Measurements from ENCODE around the gene UBE2E2. TPM values are rescaled to one million over a fixed set of nuclear protein-coding genes. Genes with fewer than 3 reads are reported as not detected.

The UBE2E2 gene
- polyA plus RNA-seq, 1 donor: 15.4 TPM

GRCh38 chr3:23547905-23548650 lies 345.0 kb downstream of the UBE2E2 start:
- DNase-seq: no peak
- Histone ChIP-seq H3K27ac (ENCODE audit: low read length) (no peak overlapping the region), H3K4me1 (ENCODE audit: control insufficient read depth, insufficient read depth, low read length) (no peaks in the 10 kb centered on the region), H3K4me3 (ENCODE audit: low read length) (no peak overlapping the region), H3K36me3 (ENCODE audit: control insufficient read depth, insufficient read depth, low read length) (no peaks in the 10 kb centered on the region), H3K9me3 (ENCODE audit: control insufficient read depth, low read depth, low read length) (no peaks in the 10 kb centered on the region), H3K27me3 (ENCODE audit: control insufficient read depth, insufficient read depth, low read length) (no peaks in the 10 kb centered on the region)
- WGBS (ENCODE audit: insufficient coverage, low lambda C conversion rate): 95% methylated on average over 3 of the region's 4 CpGs

- H3K9me3 ChIP-seq (ENCODE audit: control insufficient read depth, low read depth, low read length): no peaks in the 10 kb centered on the region
- H3K4me1 ChIP-seq (ENCODE audit: control insufficient read depth, insufficient read depth, low read length): no peaks in the 10 kb centered on the region
- no peaks in the 10 kb centered on the region for H3K36me3 ChIP-seq (ENCODE audit: control insufficient read depth, insufficient read depth, low read length)
- no peak for DNase-seq
- H3K27ac ChIP-seq (ENCODE audit: low read length): no peak overlapping the region
- H3K4me3 ChIP-seq (ENCODE audit: low read length): no peak overlapping the region
- H3K27me3 ChIP-seq (ENCODE audit: control insufficient read depth, insufficient read depth, low read length): no peaks in the 10 kb centered on the region
Observed at GRCh38 chr3:23548706-23549105, 345.6 kb downstream of the UBE2E2 start.

DNA sequence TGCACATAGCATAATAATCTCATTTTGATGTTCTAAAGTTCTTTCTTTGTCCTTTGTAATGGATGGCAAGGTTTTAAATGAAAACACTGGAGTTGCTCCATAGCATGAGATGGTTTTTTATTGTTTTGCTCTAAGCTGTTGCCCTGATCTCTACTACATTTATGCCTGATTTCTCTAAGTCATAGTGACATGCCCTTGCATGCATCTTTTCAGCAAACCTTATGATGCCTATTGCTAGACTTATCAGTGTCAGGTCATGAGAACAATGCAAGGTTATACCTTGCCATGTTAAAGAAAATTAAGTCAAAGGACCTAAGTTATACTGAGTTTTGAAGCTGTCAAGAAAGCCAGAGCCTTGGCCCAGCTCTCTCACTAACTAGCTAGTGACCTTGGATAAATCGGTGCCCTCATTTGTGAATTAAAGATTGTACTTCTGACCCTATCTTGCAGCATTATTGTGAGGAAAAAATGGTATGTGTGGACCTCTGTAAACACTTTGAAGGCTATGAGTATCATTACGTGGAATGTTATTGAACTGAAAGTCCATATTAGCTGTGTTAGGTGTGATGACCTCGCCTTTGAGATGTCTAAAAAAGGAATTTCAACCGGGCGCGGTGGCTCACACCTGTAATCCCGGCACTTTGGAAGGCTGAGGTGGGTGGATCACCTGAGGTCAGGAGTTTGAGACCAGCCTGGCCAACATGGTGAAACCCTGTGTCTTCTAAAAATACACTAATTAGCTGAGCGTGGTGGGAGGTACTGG lies 346.2 kb downstream of the UBE2E2 start:
- no peaks in the 10 kb centered on the region for H3K27me3 ChIP-seq (ENCODE audit: control insufficient read depth, insufficient read depth, low read length)
- no peak overlapping the region for H3K27ac ChIP-seq (ENCODE audit: low read length)
- H3K9me3 ChIP-seq (ENCODE audit: control insufficient read depth, low read depth, low read length): no peaks in the 10 kb centered on the region
- H3K4me1 ChIP-seq (ENCODE audit: control insufficient read depth, insufficient read depth, low read length): no peaks in the 10 kb centered on the region
- H3K4me3 ChIP-seq (ENCODE audit: low read length): no peak overlapping the region
- no peak for DNase-seq
- H3K36me3 ChIP-seq (ENCODE audit: control insufficient read depth, insufficient read depth, low read length): no peaks in the 10 kb centered on the region
- 100% methylated on average over 1 of the region's 8 CpGs for WGBS (ENCODE audit: insufficient coverage, low lambda C conversion rate)

DNA sequence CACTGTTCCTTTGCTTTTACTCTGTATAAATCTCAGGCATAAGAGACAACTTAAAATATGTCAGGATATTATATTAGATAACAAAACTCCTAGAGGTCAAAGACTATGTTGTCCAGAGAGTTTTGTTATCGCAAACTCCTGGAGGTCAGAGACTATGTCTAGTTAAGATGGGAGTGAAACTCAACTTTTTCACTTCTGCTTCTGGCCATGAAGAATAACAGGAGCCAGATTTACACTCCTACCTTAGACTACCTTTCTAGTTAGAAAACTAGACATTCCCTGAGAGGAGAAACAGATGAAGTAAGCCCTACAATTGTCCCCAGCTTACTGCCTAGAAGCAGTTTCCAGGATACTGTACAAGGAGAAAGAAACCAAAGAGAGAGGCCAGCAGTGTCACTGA lies 347.3 kb downstream of the UBE2E2 start:
- Histone ChIP-seq H3K9me3 (ENCODE audit: control insufficient read depth, low read depth, low read length) (no peaks in the 10 kb centered on the region), H3K4me1 (ENCODE audit: control insufficient read depth, insufficient read depth, low read length) (no peaks in the 10 kb centered on the region), H3K27me3 (ENCODE audit: control insufficient read depth, insufficient read depth, low read length) (no peaks in the 10 kb centered on the region), H3K36me3 (ENCODE audit: control insufficient read depth, insufficient read depth, low read length) (no peaks in the 10 kb centered on the region), H3K4me3 (ENCODE audit: low read length) (no peak overlapping the region), H3K27ac (ENCODE audit: low read length) (no peak overlapping the region)
- WGBS (ENCODE audit: insufficient coverage, low lambda C conversion rate): no CpG with 5 or more reads among the region's 1 CpG
- DNase-seq: no peak

- WGBS (ENCODE audit: insufficient coverage, low lambda C conversion rate): 60% methylated on average over 1 of the region's 1 CpG
- Histone ChIP-seq H3K27me3 (ENCODE audit: control insufficient read depth, insufficient read depth, low read length) (no peaks in the 10 kb centered on the region), H3K4me1 (ENCODE audit: control insufficient read depth, insufficient read depth, low read length) (no peaks in the 10 kb centered on the region), H3K4me3 (ENCODE audit: low read length) (no peak overlapping the region), H3K36me3 (ENCODE audit: control insufficient read depth, insufficient read depth, low read length) (no peaks in the 10 kb centered on the region), H3K9me3 (ENCODE audit: control insufficient read depth, low read depth, low read length) (no peaks in the 10 kb centered on the region), H3K27ac (ENCODE audit: low read length) (no peak overlapping the region)
- DNase-seq: no peak
Observed at GRCh38 chr3:23552506-23552905, 349.4 kb downstream of the UBE2E2 start.

- no CpG with 5 or more reads among the region's 3 CpGs for WGBS (ENCODE audit: insufficient coverage, low lambda C conversion rate)
- no peaks in the 10 kb centered on the region for H3K36me3 ChIP-seq (ENCODE audit: control insufficient read depth, insufficient read depth, low read length)
- no peak overlapping the region for H3K4me3 ChIP-seq (ENCODE audit: low read length)
- no peaks in the 10 kb centered on the region for H3K9me3 ChIP-seq (ENCODE audit: control insufficient read depth, low read depth, low read length)
- H3K27me3 ChIP-seq (ENCODE audit: control insufficient read depth, insufficient read depth, low read length): no peaks in the 10 kb centered on the region
- no peaks in the 10 kb centered on the region for H3K4me1 ChIP-seq (ENCODE audit: control insufficient read depth, insufficient read depth, low read length)
- no peak for DNase-seq
- no peak overlapping the region for H3K27ac ChIP-seq (ENCODE audit: low read length)
Observed at GRCh38 chr3:23553353-23553752, 350.2 kb downstream of the UBE2E2 start.

DNA sequence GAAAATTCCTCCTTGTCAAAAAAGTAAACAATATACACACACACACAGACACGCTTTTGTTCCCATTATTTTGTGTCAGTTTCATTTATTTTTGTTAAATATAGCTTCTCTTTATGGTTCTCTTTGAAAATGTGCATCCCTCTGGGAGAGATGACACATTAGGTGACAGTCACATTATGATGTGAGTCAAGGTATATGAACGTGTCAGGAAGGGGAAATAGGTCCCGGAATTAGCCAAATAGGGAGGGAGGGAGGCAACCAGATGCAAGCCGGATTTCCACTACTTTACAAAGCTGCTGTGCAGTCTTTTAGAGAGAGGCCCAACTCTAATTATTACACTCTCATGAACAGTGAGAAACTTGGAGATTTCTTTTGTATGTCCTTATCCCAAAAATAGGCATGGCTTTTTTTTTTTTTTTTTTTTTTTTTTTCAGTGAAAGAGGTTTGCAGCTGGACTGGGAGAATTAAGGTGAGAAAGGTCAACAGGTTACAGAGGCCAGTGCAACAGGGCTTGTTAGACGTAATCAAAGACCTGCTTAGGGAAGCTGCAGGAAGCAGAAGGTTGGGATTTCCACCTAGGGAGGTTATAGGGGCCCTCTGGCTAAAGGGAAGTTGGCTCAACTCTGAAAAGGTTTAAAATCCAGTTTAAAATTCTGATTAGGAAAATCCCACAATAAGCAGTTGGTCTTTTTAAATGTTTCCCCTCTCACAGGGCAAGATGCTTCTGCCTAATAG lies 362.1 kb downstream of the UBE2E2 start:
- 71% methylated on average over 1 of the region's 5 CpGs for WGBS (ENCODE audit: insufficient coverage, low lambda C conversion rate)
- Histone ChIP-seq H3K27me3 (ENCODE audit: control insufficient read depth, insufficient read depth, low read length) (no peaks in the 10 kb centered on the region), H3K36me3 (ENCODE audit: control insufficient read depth, insufficient read depth, low read length) (no peaks in the 10 kb centered on the region), H3K4me3 (ENCODE audit: low read length) (no peak overlapping the region), H3K4me1 (ENCODE audit: control insufficient read depth, insufficient read depth, low read length) (no peaks in the 10 kb centered on the region), H3K27ac (ENCODE audit: low read length) (no peak overlapping the region), H3K9me3 (ENCODE audit: control insufficient read depth, low read depth, low read length) (no peaks in the 10 kb centered on the region)
- DNase-seq: no peak

DNA sequence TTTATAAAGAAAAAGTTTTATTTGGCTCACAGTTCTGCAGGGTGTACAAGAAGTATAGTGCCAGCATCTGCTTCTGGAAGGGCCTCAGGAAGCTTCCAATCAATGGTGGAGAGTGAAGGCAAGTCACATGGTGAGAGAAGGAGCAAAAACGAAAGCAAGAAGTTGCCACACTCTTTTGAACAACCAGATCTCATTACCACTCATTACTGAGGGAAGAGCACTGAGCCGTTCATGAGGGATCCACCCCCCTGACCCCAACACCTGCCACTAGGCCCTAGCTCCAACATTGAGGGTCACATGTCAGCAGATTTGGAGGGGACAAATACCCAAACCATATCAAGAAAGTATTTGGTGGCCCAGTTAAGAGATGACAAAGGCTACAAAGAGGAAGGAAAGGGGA lies 363.4 kb downstream of the UBE2E2 start:
- Histone ChIP-seq H3K36me3 (ENCODE audit: control insufficient read depth, insufficient read depth, low read length) (no peaks in the 10 kb centered on the region), H3K27me3 (ENCODE audit: control insufficient read depth, insufficient read depth, low read length) (no peaks in the 10 kb centered on the region), H3K4me3 (ENCODE audit: low read length) (no peak overlapping the region), H3K4me1 (ENCODE audit: control insufficient read depth, insufficient read depth, low read length) (no peaks in the 10 kb centered on the region), H3K9me3 (ENCODE audit: control insufficient read depth, low read depth, low read length) (no peaks in the 10 kb centered on the region), H3K27ac (ENCODE audit: low read length) (no peak overlapping the region)
- WGBS (ENCODE audit: insufficient coverage, low lambda C conversion rate): no CpG with 5 or more reads among the region's 2 CpGs
- no peak for DNase-seq

GRCh38 chr3:23567917-23568316 lies 364.8 kb downstream of the UBE2E2 start:
- no peaks in the 10 kb centered on the region for H3K36me3 ChIP-seq (ENCODE audit: control insufficient read depth, insufficient read depth, low read length)
- DNase-seq: no peak
- WGBS (ENCODE audit: insufficient coverage, low lambda C conversion rate): no CpG with 5 or more reads among the region's 3 CpGs

DNA sequence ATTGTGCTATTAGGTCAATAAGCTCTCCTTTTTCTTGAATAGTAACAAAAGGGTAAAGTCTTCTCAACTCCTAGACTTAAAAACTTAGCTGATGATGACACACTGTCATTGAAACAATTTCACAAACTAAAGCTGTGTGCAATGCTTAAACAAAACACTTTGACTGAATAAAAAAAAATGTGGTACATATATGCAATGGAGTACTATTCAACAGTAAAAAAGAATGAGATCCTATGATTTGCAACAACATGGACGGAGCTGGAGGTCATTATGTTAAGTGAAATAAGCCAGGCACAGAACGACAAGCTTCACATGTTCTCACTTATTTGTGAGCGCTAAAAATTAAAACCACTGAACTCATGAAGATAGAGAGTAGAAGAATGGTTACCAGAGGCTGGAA lies 370.7 kb downstream of the UBE2E2 start:
- no peak for DNase-seq
- Histone ChIP-seq H3K36me3 (ENCODE audit: control insufficient read depth, insufficient read depth, low read length) (no peaks in the 10 kb centered on the region), H3K9me3 (ENCODE audit: control insufficient read depth, low read depth, low read length) (no peaks in the 10 kb centered on the region), H3K27ac (ENCODE audit: low read length) (no peak overlapping the region), H3K4me1 (ENCODE audit: control insufficient read depth, insufficient read depth, low read length) (no peaks in the 10 kb centered on the region), H3K27me3 (ENCODE audit: control insufficient read depth, insufficient read depth, low read length) (no peaks in the 10 kb centered on the region), H3K4me3 (ENCODE audit: low read length) (no peak overlapping the region)
- 100% methylated on average over 2 of the region's 3 CpGs for WGBS (ENCODE audit: insufficient coverage, low lambda C conversion rate)

More at GRCh38 chr3:23567917-23568316, 364.8 kb downstream of the UBE2E2 start:
- H3K4me3 ChIP-seq (ENCODE audit: low read length): no peak overlapping the region
- no peaks in the 10 kb centered on the region for H3K27me3 ChIP-seq (ENCODE audit: control insufficient read depth, insufficient read depth, low read length)
- no peaks in the 10 kb centered on the region for H3K9me3 ChIP-seq (ENCODE audit: control insufficient read depth, low read depth, low read length)
- H3K4me1 ChIP-seq (ENCODE audit: control insufficient read depth, insufficient read depth, low read length): no peaks in the 10 kb centered on the region
- H3K27ac ChIP-seq (ENCODE audit: low read length): no peak overlapping the region
